ENCODE results near the gene ANXA2. TPM values are rescaled to one million over a fixed set of nuclear protein-coding genes. Genes with fewer than 3 reads are reported as not detected.
A peak's percentile ranks its signal among the peaks of the same experiment; 100 is the strongest.
"Not testable (repeated sequence)": the region's sequence is repeated elsewhere in the genome, so short reads cannot be mapped to it uniquely, and the experiment has no call there.

The ANXA2 gene
- total and polyA plus RNA-seq, 10 of the 15 experiments (the other 5 are each of a cell fraction or from before 2014, with no cell fraction given) = 135 to 540 (median 281) TPM

GRCh38 chr15:60359738-60360137 lies 38.0 kb downstream of the ANXA2 start:
- H3K27ac ChIP-seq (ENCODE audit: control insufficient read depth, insufficient read depth); H3K9me3 ChIP-seq (replicated peaks; ENCODE audit: control insufficient read depth, insufficient read depth, low read length); H4K20me1 ChIP-seq (ENCODE audit: control insufficient read depth, insufficient read depth); H3K79me2 ChIP-seq (ENCODE audit: control insufficient read depth, insufficient read depth, low read length); H3K27me3 ChIP-seq (replicated peaks in 1 of 2; ENCODE audit: control insufficient read depth in 2 of 2, insufficient read depth in 2 of 2, low read length in 1 of 2); H3K4me1 ChIP-seq (ENCODE audit: control insufficient read depth, insufficient read depth, low read length); BruUV-seq (replicated peaks); H2AFZ ChIP-seq (ENCODE audit: control insufficient read depth, low read depth, low read length); H3K9ac ChIP-seq (ENCODE audit: control insufficient read depth, insufficient read depth, low read length); H3K4me2 ChIP-seq (ENCODE audit: control insufficient read depth, insufficient read depth); H3K4me3 ChIP-seq: not testable (repeated sequence)
- POLR2A ChIA-PET = interaction anchor here (0.7 kb wide), 1 partner anchor 11 kb away, joined by 3 read pairs; no protein-coding TSS in a partner anchor
- WGBS (ENCODE audit: insufficient coverage, insufficient replicate concordance, low lambda C conversion rate, missing lambda C conversion rate) = 81% methylated on average over 10 of the region's 10 CpGs
- DNase-seq (ENCODE audit: low read depth, low spot score) (peak; percentile 20), ATAC-seq (peak; percentile 87), FAIRE-seq (peak; percentile 84)
- intact Hi-C loops (cut with micrococcal nuclease; ENCODE audit: unreplicated experiment) (loop anchor here (1.0 to 5.0 kb wide), 4 partner anchors 83 to 558 kb away; no protein-coding TSS in a partner anchor), in situ Hi-C loops (cut with MboI) (loop anchor here (5.0 to 25.0 kb wide), 3 partner anchors 153 to 1478 kb away; no protein-coding TSS in a partner anchor)
- peaks cover 7 to 37% of the 10 kb centered on the region in 2 experiments for H3K36me3 ChIP-seq (ENCODE audit: control insufficient read depth in 2 of 2, insufficient read depth in 2 of 2, low read length in 1 of 2)
- TF ChIP-seq HDGF (IDR thresholded peaks at IDR 0.05) (0 out of 2 replicates have a peak, but pooled peaks have one; percentile 40), YY1 (IDR thresholded peaks at IDR 0.05; ENCODE audit: low read depth, low read length) (0 out of 2 replicates have a peak, but pooled peaks have one; percentile 16), RAD21 (IDR thresholded peaks at IDR 0.05; ENCODE audit: insufficient read depth, low read depth, low read length) (peak; percentile 86), SMC3 (IDR thresholded peaks at IDR 0.05; ENCODE audit: borderline replicate concordance, low read length) (peak; percentile 74; the same call in 1 of the 2 replicates)
- TF ChIP-seq, protein P1, sequence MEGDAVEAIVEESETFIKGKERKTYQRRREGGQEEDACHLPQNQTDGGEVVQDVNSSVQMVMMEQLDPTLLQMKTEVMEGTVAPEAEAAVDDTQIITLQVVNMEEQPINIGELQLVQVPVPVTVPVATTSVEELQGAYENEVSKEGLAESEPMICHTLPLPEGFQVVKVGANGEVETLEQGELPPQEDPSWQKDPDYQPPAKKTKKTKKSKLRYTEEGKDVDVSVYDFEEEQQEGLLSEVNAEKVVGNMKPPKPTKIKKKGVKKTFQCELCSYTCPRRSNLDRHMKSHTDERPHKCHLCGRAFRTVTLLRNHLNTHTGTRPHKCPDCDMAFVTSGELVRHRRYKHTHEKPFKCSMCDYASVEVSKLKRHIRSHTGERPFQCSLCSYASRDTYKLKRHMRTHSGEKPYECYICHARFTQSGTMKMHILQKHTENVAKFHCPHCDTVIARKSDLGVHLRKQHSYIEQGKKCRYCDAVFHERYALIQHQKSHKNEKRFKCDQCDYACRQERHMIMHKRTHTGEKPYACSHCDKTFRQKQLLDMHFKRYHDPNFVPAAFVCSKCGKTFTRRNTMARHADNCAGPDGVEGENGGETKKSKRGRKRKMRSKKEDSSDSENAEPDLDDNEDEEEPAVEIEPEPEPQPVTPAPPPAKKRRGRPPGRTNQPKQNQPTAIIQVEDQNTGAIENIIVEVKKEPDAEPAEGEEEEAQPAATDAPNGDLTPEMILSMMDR (IDR thresholded peaks at IDR 0.05 in 2 of 3, conservative IDR thresholded peaks at IDR 0.05 in 1 of 3; ENCODE audit: control insufficient read depth in 2 of 3, extremely low read depth in 1 of 3, insufficient read depth in 1 of 3, low read depth in 3 of 3, low read length in 3 of 3) = peak; percentile 70 to 78 (median 73)
- RAD21 ChIA-PET (ENCODE audit: unreplicated experiment) = interaction anchor here (0.6 to 5.1 kb wide), 13 partner anchors 16 to 1473 kb away, joined by 3 to 44 read pairs (median 3); no protein-coding TSS in a partner anchor
- SMC1A ChIA-PET (ENCODE audit: uncharacterized antibody, unreplicated experiment) = interaction anchor here (0.7 to 4.1 kb wide), 19 partner anchors 22 to 1474 kb away, joined by 3 to 20 read pairs (median 6); no protein-coding TSS in a partner anchor
- CTCF ChIA-PET = interaction anchor here (0.6 to 7.0 kb wide), 42 partner anchors 16 to 1476 kb away, joined by 3 to 74 read pairs (median 4); no protein-coding TSS in a partner anchor
